Hepatocyte (in vitro differentiated cells): ENCODE measurements around the gene SPATA1. TPM values are rescaled to one million over a fixed set of nuclear protein-coding genes. Genes with fewer than 3 reads are reported as not detected.

Experiments
- DNase-seq: peaks from one replicate; pipeline ENCODE4 v3.0.0-alpha.2; 2016; ENCODE audit warnings: low spot score
- H2AFZ ChIP-seq: fragments of 200-600 bp; sonication (generic); 2 replicates; pipeline ENCODE4 v1.6.0; 2016; ENCODE audit warnings: antibody characterized with exemption, mild to moderate bottlenecking
- H3K27ac ChIP-seq: fragments of 200-600 bp; sonication (generic); 2 replicates; pipeline ENCODE4 v1.5.1; 2016; ENCODE audit warnings: mild to moderate bottlenecking
- H3K27me3 ChIP-seq: fragments of 200-600 bp; sonication (generic); 2 replicates; pipeline ENCODE4 v1.6.1; 2016
- H3K36me3 ChIP-seq: fragments of 200-600 bp; sonication (generic); replicated peaks from 2 replicates; pipeline ENCODE4 v1.5.1; 2016; ENCODE audit warnings: low read depth; ENCODE audit not compliant: insufficient read depth
- H3K4me1 ChIP-seq: fragments of 200-600 bp; sonication (generic); 2 replicates; pipeline ENCODE4 v1.5.1; 2016; ENCODE audit warnings: mild to moderate bottlenecking, moderate library complexity; ENCODE audit not compliant: insufficient read depth
- H3K4me2 ChIP-seq: fragments of 200-600 bp; sonication (generic); 2 replicates; pipeline ENCODE4 v1.6.0; 2016
- H3K4me3 ChIP-seq: fragments of 200-600 bp; sonication (generic); 2 replicates; pipeline ENCODE4 v1.5.1; 2016; ENCODE audit warnings: mild to moderate bottlenecking
- H3K79me2 ChIP-seq: fragments of 200-600 bp; sonication (generic); 2 replicates; pipeline ENCODE4 v1.6.0; 2017; ENCODE audit warnings: mild to moderate bottlenecking
- H3K9me2 ChIP-seq: fragments of 200-600 bp; sonication (generic); replicated peaks from 2 replicates; pipeline ENCODE4 v1.6.0; 2017; ENCODE audit warnings: mild to moderate bottlenecking; ENCODE audit not compliant: insufficient read depth
- H3K9me3 ChIP-seq: fragments of 200-600 bp; sonication (generic); 2 replicates; pipeline ENCODE4 v1.5.1; 2016; ENCODE audit warnings: low read depth, mild to moderate bottlenecking
- H4K20me1 ChIP-seq: fragments of 200-600 bp; sonication (generic); 2 replicates; pipeline ENCODE4 v1.6.0; 2016; ENCODE audit warnings: mild to moderate bottlenecking; ENCODE audit not compliant: insufficient read depth, poor library complexity, severe bottlenecking
- EZH2 ChIP-seq: fragments of 200-600 bp; sonication (generic); IDR thresholded peaks from 2 replicates; pipeline ENCODE4 v1.6.1; 2016; ENCODE audit warnings: antibody characterized with exemption, mild to moderate bottlenecking, borderline replicate concordance
- EZH2phosphoT487 ChIP-seq: fragments of 200-600 bp; sonication (generic); IDR thresholded peaks from one replicate; pipeline ENCODE4 v1.6.1; 2018; ENCODE audit warnings: antibody characterized with exemption, mild to moderate bottlenecking, low read depth, moderate library complexity; ENCODE audit not compliant: unreplicated experiment, severe bottlenecking
- WGBS: methylation state at CpG from one replicate; pipeline ENCODE4 v1.1.6; 2016; ENCODE audit warnings: low lambda C conversion rate; ENCODE audit errors: missing lambda C conversion rate; 5-methylcytosine and 5-hydroxymethylcytosine counted together
- polyA plus RNA-seq: library from polyadenylated mRNA; unstranded; fragments of >200 nt; fragmentation: Nextera tagmentation; extraction: Ambion mirVana; gene quantifications from 2 replicates; pipeline ENCODE4 v1.2.1, GENCODE V29; 2016
- total RNA-seq: library from RNA; depleted of rRNA; stranded (reverse); fragments of >200 nt; gene quantifications from 2 replicates; pipeline ENCODE4 v1.2.3, GENCODE V29; 2014
- TF ChIP-seq, protein P1 (sequence below): fragments of 200-600 bp; sonication (generic); IDR thresholded peaks from 2 replicates; pipeline ENCODE4 v1.5.1; 2016; ENCODE audit warnings: antibody characterized with exemption, mild to moderate bottlenecking; ENCODE audit not compliant: poor library complexity

Gene SPATA1
- total and polyA plus RNA-seq, 2 experiments from 2014 or later, result 0.70 to 0.90 TPM

DNA sequence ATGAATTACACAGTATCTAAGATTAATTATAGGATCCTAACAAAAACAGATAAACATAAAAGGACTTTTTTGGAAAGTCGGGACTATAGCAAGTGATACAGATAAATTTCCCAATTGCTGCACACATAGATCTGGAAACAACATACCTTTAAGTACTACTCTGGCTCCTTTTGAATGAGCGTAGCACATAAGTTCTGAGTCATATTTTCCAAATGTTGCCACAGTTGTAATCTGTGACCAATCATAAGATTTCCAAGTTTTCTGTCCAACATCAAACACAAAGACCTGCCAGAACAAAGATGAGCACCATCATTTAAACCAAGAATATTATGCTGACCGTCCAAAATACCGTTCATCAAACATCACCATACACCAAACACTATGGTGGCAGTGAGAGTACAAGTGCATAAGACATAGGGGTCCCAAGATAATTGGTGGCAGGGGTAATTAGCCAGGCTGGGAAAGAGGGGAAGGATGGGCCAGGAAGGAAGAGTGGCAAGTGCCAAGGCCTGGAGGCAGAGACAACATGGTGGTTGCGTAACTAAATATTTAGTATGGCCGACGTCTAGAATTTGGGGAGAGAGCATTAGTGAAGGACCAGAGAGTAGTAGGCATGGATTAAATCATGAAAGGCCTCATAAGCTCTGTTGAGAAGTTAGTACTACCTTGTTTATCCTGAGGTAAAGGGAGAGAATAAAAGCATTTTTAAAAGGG, 64.4 kb downstream of the SPATA1 start:
- no peak overlapping the region for H2AFZ ChIP-seq
- H3K9me3 ChIP-seq, result no peaks in the 10 kb centered on the region
- H4K20me1 ChIP-seq, result no peaks in the 10 kb centered on the region
- no peak for DNase-seq
- H3K4me3 ChIP-seq, result no peak overlapping the region
- no peaks in the 10 kb centered on the region for H3K36me3 ChIP-seq
- TF ChIP-seq EZH2phosphoT487 (no peak), EZH2 (no peak)
- TF ChIP-seq, protein P1, sequence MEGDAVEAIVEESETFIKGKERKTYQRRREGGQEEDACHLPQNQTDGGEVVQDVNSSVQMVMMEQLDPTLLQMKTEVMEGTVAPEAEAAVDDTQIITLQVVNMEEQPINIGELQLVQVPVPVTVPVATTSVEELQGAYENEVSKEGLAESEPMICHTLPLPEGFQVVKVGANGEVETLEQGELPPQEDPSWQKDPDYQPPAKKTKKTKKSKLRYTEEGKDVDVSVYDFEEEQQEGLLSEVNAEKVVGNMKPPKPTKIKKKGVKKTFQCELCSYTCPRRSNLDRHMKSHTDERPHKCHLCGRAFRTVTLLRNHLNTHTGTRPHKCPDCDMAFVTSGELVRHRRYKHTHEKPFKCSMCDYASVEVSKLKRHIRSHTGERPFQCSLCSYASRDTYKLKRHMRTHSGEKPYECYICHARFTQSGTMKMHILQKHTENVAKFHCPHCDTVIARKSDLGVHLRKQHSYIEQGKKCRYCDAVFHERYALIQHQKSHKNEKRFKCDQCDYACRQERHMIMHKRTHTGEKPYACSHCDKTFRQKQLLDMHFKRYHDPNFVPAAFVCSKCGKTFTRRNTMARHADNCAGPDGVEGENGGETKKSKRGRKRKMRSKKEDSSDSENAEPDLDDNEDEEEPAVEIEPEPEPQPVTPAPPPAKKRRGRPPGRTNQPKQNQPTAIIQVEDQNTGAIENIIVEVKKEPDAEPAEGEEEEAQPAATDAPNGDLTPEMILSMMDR, result no peak
- H3K79me2 ChIP-seq, result peaks cover 13% of the 10 kb centered on the region
- 93% methylated on average over 7 of the region's 7 CpGs for WGBS
- H3K27ac ChIP-seq, result no peak overlapping the region
- peaks cover 5% of the 10 kb centered on the region for H3K4me1 ChIP-seq
- H3K9me2 ChIP-seq, result no peaks in the 10 kb centered on the region
- H3K27me3 ChIP-seq, result no peaks in the 10 kb centered on the region
- no peak overlapping the region for H3K4me2 ChIP-seq

GRCh38 chr1:84571150-84571535, 65.0 kb downstream of the SPATA1 start:
- DNase-seq, result no peak
- H3K4me3 ChIP-seq, result no peak overlapping the region
- no peaks in the 10 kb centered on the region for H3K9me2 ChIP-seq
- H3K27ac ChIP-seq, result no peak overlapping the region
- H3K36me3 ChIP-seq, result no peaks in the 10 kb centered on the region
- H4K20me1 ChIP-seq, result no peaks in the 10 kb centered on the region
- no peak overlapping the region for H3K4me2 ChIP-seq
- no peak for TF ChIP-seq EZH2phosphoT487
- TF ChIP-seq, protein P1, result no peak
- 95% methylated on average over 2 of the region's 2 CpGs for WGBS
- H3K4me1 ChIP-seq, result peaks cover 5% of the 10 kb centered on the region
- H2AFZ ChIP-seq, result no peak overlapping the region
- H3K27me3 ChIP-seq, result no peaks in the 10 kb centered on the region
- peaks cover 13% of the 10 kb centered on the region for H3K79me2 ChIP-seq
- no peaks in the 10 kb centered on the region for H3K9me3 ChIP-seq

DNA sequence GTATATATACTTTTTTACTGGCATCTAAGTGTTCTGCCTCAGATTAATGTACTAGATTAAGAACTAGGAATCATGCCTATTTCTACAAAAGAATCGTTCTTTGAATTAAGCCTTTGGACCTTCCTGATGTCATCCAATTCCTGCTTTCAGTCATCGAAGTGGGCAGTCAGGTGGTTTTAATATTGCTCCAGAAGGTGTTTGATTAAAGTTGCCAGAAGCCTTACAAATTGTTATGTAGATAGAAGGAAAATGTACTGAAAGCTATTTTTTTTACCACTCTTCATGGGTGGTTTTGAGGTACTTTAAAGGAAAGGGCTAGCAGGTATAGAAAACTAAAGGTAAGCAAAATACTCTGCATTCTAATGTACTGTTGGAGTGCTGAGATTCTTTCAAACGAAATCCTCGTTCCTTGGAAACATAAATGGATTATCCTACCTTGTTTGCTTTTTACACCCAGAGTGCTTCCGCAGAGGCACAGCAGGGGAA, 67.3 kb downstream of the SPATA1 start:
- DNase-seq, result no peak
- H3K27ac ChIP-seq, result peak overlapping the region; percentile 100
- TF ChIP-seq EZH2phosphoT487, result no peak
- TF ChIP-seq, protein P1, result no peak
- TF ChIP-seq EZH2, result no peak

More for the DNA sequence above, 67.3 kb downstream of the SPATA1 start:
- Histone ChIP-seq H3K27me3 (no peaks in the 10 kb centered on the region), H3K9me3 (no peaks in the 10 kb centered on the region), H3K9me2 (no peaks in the 10 kb centered on the region), H3K79me2 (peaks cover 13% of the 10 kb centered on the region), H3K4me3 (peak overlapping the region; percentile 54), H3K4me2 (peak overlapping the region; percentile 78), H3K4me1 (peaks cover 5% of the 10 kb centered on the region), H2AFZ (peak overlapping the region; percentile 87), H3K36me3 (no peaks in the 10 kb centered on the region), H4K20me1 (no peaks in the 10 kb centered on the region)
- 10% methylated on average over 5 of the region's 5 CpGs for WGBS
